GM23338 (cell line): ENCODE data around the gene POLDIP3.

Experiments used
- EZH2 ChIP-seq: fragments of 200-600 bp; sonication (generic); IDR thresholded peaks from one replicate; pipeline ENCODE4 v1.8.0; 2017; ENCODE audit warnings: antibody characterized with exemption, mild to moderate bottlenecking, low read depth; ENCODE audit not compliant: unreplicated experiment
- EZH2phosphoT487 ChIP-seq: fragments of 200-600 bp; sonication (generic); IDR thresholded peaks from one replicate; pipeline ENCODE4 v1.8.1; 2018; ENCODE audit warnings: antibody characterized with exemption; ENCODE audit not compliant: unreplicated experiment
- POLR2AphosphoS5 ChIP-seq: IDR thresholded peaks from 2 replicates; pipeline ENCODE4 v1.6.1; 2016; ENCODE audit warnings: antibody characterized with exemption, low read depth
- STAT1 ChIP-seq: IDR thresholded peaks from one replicate; pipeline ENCODE4 v1.6.1; 2016; ENCODE audit warnings: antibody characterized with exemption; ENCODE audit not compliant: unreplicated experiment
- TF ChIP-seq, protein P1 (sequence below), 2 experiments: fragments of 200-600 bp in 1 of 2; sonication (generic) in 1 of 2; conservative IDR thresholded peaks; 2 replicates each; pipeline versions ENCODE4 v1.5.1 to v1.6.1; 2016 to 2017; ENCODE audit warnings: antibody characterized with exemption in 2 of 2, low read depth in 2 of 2, mild to moderate bottlenecking in 2 of 2, moderate library complexity in 1 of 2

DNA sequence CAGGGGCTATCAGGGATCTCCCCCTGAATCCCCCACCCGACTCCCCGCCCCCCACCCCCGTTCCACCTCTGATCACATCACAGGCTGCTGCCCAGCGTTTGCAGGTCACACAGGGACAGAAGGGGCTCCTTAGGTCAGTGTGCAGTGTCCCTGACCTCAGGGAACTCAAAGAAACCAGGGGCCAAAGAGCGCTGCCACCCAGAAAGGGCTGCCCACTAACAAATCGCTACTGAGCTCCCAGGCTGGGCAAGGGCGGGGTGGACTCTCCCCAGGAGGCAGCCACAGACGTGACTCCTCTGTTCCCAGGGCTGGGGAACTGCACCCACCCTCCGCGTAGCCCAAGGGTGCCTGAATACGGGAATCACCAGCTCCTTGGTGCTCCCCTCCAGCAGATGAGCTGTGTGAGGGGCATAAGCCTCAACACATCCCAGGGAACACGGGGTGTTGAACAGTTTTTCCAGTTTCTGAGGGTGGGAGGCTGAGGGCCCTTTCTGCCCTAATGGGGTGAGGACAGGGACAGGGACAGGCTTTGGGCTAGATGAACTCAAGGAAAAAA is 9.9 kb upstream of the POLDIP3 start:
- TF ChIP-seq, protein P1, sequence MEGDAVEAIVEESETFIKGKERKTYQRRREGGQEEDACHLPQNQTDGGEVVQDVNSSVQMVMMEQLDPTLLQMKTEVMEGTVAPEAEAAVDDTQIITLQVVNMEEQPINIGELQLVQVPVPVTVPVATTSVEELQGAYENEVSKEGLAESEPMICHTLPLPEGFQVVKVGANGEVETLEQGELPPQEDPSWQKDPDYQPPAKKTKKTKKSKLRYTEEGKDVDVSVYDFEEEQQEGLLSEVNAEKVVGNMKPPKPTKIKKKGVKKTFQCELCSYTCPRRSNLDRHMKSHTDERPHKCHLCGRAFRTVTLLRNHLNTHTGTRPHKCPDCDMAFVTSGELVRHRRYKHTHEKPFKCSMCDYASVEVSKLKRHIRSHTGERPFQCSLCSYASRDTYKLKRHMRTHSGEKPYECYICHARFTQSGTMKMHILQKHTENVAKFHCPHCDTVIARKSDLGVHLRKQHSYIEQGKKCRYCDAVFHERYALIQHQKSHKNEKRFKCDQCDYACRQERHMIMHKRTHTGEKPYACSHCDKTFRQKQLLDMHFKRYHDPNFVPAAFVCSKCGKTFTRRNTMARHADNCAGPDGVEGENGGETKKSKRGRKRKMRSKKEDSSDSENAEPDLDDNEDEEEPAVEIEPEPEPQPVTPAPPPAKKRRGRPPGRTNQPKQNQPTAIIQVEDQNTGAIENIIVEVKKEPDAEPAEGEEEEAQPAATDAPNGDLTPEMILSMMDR (conservative IDR thresholded peaks at IDR 0.05; ENCODE audit: low read depth in 2 of 2): no peak
- TF ChIP-seq STAT1 (no peak), EZH2phosphoT487 (no peak), EZH2 (no peak), POLR2AphosphoS5 (no peak)
